ENCODE data around the gene NCOA7. TPM values are rescaled to one million over a fixed set of nuclear protein-coding genes. Genes with fewer than 3 reads are reported as not detected.
"Not testable (repeated sequence)": the region's sequence is repeated elsewhere in the genome, so short reads cannot be mapped to it uniquely, and the experiment has no call there.

Gene NCOA7
- total and polyA plus RNA-seq, 5 donors from 2014 or later: 12.6 to 41.9 (median 14.3) TPM

DNA sequence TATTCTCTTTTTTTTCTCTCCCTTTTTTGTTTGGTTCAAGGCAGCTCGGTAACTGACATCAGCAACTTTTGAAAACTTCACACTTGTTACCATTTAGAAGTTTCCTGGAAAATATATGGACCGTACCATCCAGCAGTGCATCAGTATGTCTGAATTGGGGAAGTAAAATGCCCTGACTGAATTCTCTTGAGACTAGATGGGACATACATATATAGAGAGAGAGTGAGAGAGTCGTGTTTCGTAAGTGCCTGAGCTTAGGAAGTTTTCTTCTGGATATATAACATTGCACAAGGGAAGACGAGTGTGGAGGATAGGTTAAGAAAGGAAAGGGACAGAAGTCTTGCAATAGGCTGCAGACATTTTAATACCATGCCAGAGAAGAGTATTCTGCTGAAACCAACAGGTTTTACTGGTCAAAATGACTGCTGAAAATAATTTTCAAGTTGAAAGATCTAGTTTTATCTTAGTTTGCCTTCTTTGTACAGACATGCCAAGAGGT lies 30.8 kb upstream of the NCOA7 start:
- Mint-ChIP-seq H3K36me3 (no peaks in the 10 kb centered on the region), H3K4me1 (peaks cover 0 to 3% (median 1%) of the 10 kb centered on the region in 4 donors), H3K27me3 (peaks cover 61% of the 10 kb centered on the region), H3K27ac (no peak overlapping the region), H3K9me3 (peaks cover 0 to 3% (median 0%) of the 10 kb centered on the region in 7 donors), H3K4me3 (no peak overlapping the region)
- Histone ChIP-seq H3K4me1 (ENCODE audit: control insufficient read depth, insufficient read depth, low read length, poor library complexity, severe bottlenecking) (no peaks in the 10 kb centered on the region), H3K27me3 (ENCODE audit: control insufficient read depth, insufficient read depth, low read length) (peaks cover 59% of the 10 kb centered on the region), H3K36me3 (ENCODE audit: control insufficient read depth, insufficient read depth, low read length) (no peaks in the 10 kb centered on the region), H3K27ac (ENCODE audit: insufficient read depth, low read length, poor library complexity, severe bottlenecking) (no peak overlapping the region), H3K9me3 (ENCODE audit: control insufficient read depth in 2 of 2, low read length in 2 of 2) (no peaks in the 10 kb centered on the region), H3K4me3 (ENCODE audit: low read depth, low read length) (no peak overlapping the region)
- DNase-seq (no peak), ATAC-seq (ENCODE audit: low read depth in 2 of 2) (no peak)

DNA sequence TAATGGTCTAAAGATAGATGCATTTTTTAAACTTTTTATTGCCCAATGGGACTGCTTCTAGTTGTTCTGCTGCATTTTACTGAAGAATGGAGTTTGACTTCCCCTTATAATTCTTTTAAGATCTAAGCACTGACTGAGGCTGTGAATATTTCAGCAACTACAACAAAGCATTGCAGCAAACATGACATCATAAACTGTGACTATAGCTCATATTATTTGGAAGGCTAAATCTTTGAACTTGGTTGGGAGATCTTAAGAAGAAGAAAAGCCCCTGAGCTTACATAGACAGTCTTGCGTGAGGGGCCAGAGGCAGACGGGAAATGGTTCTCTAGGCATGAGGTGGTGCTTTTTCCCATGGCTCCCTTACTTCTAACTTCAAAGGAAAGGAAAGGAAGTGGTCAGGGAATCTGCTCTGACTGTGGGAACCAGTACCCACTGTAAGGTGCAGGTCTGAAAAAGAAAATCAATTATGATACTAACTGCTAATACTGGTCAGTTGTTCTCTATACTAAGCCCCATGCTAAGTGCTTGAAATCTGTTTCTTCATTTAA lies 26.6 kb upstream of the NCOA7 start:
- DNase-seq (no peak), ATAC-seq (ENCODE audit: low read depth in 2 of 2) (no peak)
- H3K4me1 ChIP-seq (ENCODE audit: control insufficient read depth, insufficient read depth, low read length, poor library complexity, severe bottlenecking): no peaks in the 10 kb centered on the region
- peaks cover 0 to 3% (median 1%) of the 10 kb centered on the region in 4 donors for H3K4me1 Mint-ChIP-seq
- H3K9me3 ChIP-seq (ENCODE audit: control insufficient read depth in 2 of 2, low read length in 2 of 2): no peaks in the 10 kb centered on the region
- peaks cover 55% of the 10 kb centered on the region for H3K27me3 Mint-ChIP-seq
- no peak overlapping the region for H3K4me3 ChIP-seq (ENCODE audit: low read depth, low read length)
- no peaks in the 10 kb centered on the region for H3K36me3 ChIP-seq (ENCODE audit: control insufficient read depth, insufficient read depth, low read length)
- H3K27me3 ChIP-seq (ENCODE audit: control insufficient read depth, insufficient read depth, low read length): peaks cover 65% of the 10 kb centered on the region
- H3K4me3 Mint-ChIP-seq: no peak overlapping the region
- no peak overlapping the region for H3K27ac ChIP-seq (ENCODE audit: insufficient read depth, low read length, poor library complexity, severe bottlenecking)
- peaks cover 0 to 3% (median 0%) of the 10 kb centered on the region in 7 donors for H3K9me3 Mint-ChIP-seq
- no peak overlapping the region for H3K27ac Mint-ChIP-seq
- H3K36me3 Mint-ChIP-seq: no peaks in the 10 kb centered on the region

DNA sequence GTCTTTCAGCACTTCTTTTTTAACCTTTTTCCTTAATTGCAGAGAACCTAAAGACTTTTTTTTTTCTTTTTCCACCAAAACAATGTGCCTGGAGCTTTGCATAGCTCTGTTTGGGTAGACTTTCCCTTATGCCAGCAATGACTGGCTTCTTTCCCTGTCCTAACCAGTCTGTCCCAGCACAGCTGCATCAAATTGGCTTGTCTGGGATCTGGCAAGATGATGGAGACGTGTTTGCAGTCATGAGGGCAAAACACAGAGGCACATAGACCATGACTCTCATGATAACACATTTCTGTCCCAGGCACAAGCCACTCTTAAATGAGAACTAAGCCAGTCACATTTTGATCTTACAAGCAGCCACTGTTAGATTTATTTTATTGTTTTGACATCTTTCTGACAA lies 24.8 kb upstream of the NCOA7 start:
- peaks cover 47% of the 10 kb centered on the region for H3K27me3 Mint-ChIP-seq
- Histone ChIP-seq H3K36me3 (ENCODE audit: control insufficient read depth, insufficient read depth, low read length) (no peaks in the 10 kb centered on the region), H3K27me3 (ENCODE audit: control insufficient read depth, insufficient read depth, low read length) (peaks cover 51% of the 10 kb centered on the region), H3K4me1 (ENCODE audit: control insufficient read depth, insufficient read depth, low read length, poor library complexity, severe bottlenecking) (no peaks in the 10 kb centered on the region), H3K9me3 (ENCODE audit: control insufficient read depth in 2 of 2, low read length in 2 of 2) (no peaks in the 10 kb centered on the region), H3K4me3 (ENCODE audit: low read depth, low read length) (no peak overlapping the region), H3K27ac (ENCODE audit: insufficient read depth, low read length, poor library complexity, severe bottlenecking) (no peak overlapping the region)
- no peak for DNase-seq
- no peak for ATAC-seq (ENCODE audit: low read depth in 2 of 2)
- H3K9me3 Mint-ChIP-seq: peaks cover 0 to 3% (median 0%) of the 10 kb centered on the region in 7 donors
- H3K4me3 Mint-ChIP-seq: no peak overlapping the region
- H3K36me3 Mint-ChIP-seq: no peaks in the 10 kb centered on the region
- H3K4me1 Mint-ChIP-seq: peaks cover 0 to 6% (median 2%) of the 10 kb centered on the region in 4 donors
- H3K27ac Mint-ChIP-seq: peak overlapping the region in 1 of 3 donors; percentile 25

DNA sequence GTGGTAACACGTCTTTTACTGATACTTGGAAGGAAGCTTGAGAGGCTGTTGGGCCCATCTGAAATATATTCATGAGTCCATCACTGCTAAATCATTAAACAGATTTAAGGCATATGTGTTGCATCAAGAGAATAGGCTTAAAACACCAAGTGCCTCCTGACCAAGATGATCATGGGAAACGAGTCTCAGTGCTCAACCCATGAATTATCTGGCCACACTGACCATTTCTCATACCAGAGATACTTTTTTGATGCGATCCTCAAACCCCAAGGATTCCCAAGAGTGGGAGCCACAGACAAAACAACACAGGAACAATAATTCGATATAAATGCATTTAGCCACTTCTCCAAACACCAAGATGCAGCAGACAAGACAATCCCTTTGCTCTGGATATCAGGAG lies 24.1 kb upstream of the NCOA7 start:
- Mint-ChIP-seq H3K4me3 (no peak overlapping the region), H3K9me3 (peaks cover 0 to 2% (median 0%) of the 10 kb centered on the region in 7 donors), H3K27ac (no peak overlapping the region), H3K27me3 (peaks cover 43% of the 10 kb centered on the region), H3K36me3 (no peaks in the 10 kb centered on the region), H3K4me1 (peaks cover 0 to 6% (median 2%) of the 10 kb centered on the region in 4 donors)
- Histone ChIP-seq H3K9me3 (ENCODE audit: control insufficient read depth in 2 of 2, low read length in 2 of 2) (no peaks in the 10 kb centered on the region), H3K27me3 (ENCODE audit: control insufficient read depth, insufficient read depth, low read length) (peaks cover 45% of the 10 kb centered on the region), H3K36me3 (ENCODE audit: control insufficient read depth, insufficient read depth, low read length) (no peaks in the 10 kb centered on the region), H3K27ac (ENCODE audit: insufficient read depth, low read length, poor library complexity, severe bottlenecking) (no peak overlapping the region), H3K4me1 (ENCODE audit: control insufficient read depth, insufficient read depth, low read length, poor library complexity, severe bottlenecking) (no peaks in the 10 kb centered on the region), H3K4me3 (ENCODE audit: low read depth, low read length) (no peak overlapping the region)
- ATAC-seq (ENCODE audit: low read depth in 2 of 2): no peak
- DNase-seq: no peak

DNA sequence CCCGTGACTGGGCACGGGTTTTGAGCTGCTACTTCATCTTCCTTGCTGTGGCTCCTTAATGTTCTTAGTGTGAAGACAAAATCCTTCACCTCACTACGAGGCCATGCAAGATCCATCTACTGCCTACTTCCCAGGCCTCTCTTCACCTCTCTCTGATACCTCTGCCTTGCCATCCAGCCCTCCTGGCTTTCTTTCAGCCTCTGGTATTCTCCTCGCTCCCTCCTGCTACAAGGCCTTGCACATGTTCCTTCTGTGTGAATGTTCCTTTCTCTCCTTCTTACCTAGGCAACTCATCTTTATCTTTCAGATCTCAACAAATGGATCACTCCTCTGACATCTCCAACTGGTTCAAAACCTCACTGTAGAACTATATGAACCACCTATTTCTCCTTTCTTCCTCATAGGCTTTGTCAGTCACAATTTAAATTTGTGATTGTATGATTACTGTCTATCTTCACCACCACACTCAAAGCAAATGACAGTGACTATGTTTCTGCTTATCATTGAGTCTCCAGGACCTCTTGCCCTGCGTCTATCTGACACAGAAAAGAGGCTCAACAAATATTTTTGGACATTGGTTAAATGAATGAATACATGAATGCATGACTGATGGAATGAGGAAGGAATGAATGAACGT lies 21.5 kb upstream of the NCOA7 start:
- H3K27ac ChIP-seq (ENCODE audit: insufficient read depth, low read length, poor library complexity, severe bottlenecking): no peak overlapping the region
- H3K27me3 ChIP-seq (ENCODE audit: control insufficient read depth, insufficient read depth, low read length): peaks cover 33% of the 10 kb centered on the region
- no peak overlapping the region for H3K4me3 ChIP-seq (ENCODE audit: low read depth, low read length)
- H3K9me3 Mint-ChIP-seq: no peaks in the 10 kb centered on the region
- H3K4me1 Mint-ChIP-seq: peaks cover 0 to 3% (median under 1%) of the 10 kb centered on the region in 4 donors
- no peaks in the 10 kb centered on the region for H3K36me3 ChIP-seq (ENCODE audit: control insufficient read depth, insufficient read depth, low read length)
- H3K9me3 ChIP-seq (ENCODE audit: control insufficient read depth in 2 of 2, low read length in 2 of 2): no peaks in the 10 kb centered on the region
- H3K27ac Mint-ChIP-seq: no peak overlapping the region
- ATAC-seq (ENCODE audit: low read depth in 2 of 2) (no peak), DNase-seq (no peak)
- H3K4me3 Mint-ChIP-seq: no peak overlapping the region
- H3K36me3 Mint-ChIP-seq: no peaks in the 10 kb centered on the region
- peaks cover 31% of the 10 kb centered on the region for H3K27me3 Mint-ChIP-seq
- no peaks in the 10 kb centered on the region for H3K4me1 ChIP-seq (ENCODE audit: control insufficient read depth, insufficient read depth, low read length, poor library complexity, severe bottlenecking)

DNA sequence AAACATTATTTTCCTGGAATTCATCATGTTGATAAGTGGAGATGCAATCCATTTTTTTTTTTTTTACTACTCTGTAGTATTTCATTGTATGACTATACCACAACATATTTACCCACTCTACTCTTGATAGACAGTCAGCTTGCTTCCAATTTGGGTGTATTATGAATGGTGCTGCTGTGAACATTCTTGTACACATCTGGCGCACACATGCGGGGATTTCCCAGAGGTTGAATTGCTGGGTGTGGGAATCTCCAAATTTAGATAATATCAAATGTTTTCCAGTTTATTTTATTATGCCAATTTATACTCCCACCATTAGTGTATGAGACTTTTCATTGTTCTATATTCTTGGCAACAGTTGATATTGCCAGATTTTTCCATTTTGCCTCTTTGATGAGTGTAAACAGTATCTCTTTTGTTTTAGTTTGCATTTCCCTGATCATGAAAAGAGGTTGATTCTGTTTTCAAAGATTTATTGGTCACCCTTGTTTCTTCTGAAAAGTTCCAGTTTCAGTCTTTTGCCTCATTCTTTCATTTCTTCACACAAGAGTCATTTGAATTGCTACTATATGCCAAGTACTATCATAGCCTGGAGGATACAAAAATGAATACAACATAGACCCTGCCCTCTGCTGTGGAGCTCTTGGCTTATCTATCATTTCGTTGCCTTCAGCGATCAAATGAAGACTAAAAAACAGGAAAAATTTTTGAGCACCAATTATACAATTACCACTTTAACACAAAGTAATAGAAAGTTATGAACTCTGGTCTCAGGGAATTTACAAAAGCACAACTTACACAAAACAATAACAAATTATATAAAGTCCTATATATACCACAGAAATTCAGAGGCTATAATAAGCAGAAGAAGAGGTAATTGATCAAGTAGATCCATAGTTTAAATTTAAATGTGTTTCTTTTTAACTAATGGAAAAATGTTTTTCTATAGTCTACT lies 17.1 kb upstream of the NCOA7 start:
- Histone ChIP-seq H3K4me1 (ENCODE audit: control insufficient read depth, insufficient read depth, low read length, poor library complexity, severe bottlenecking) (no peaks in the 10 kb centered on the region), H3K27ac (ENCODE audit: insufficient read depth, low read length, poor library complexity, severe bottlenecking) (no peak overlapping the region), H3K36me3 (ENCODE audit: control insufficient read depth, insufficient read depth, low read length) (no peaks in the 10 kb centered on the region), H3K9me3 (ENCODE audit: control insufficient read depth in 2 of 2, low read length in 2 of 2) (no peaks in the 10 kb centered on the region), H3K4me3 (ENCODE audit: low read depth, low read length) (no peak overlapping the region), H3K27me3 (ENCODE audit: control insufficient read depth, insufficient read depth, low read length) (peaks cover 10% of the 10 kb centered on the region)
- Mint-ChIP-seq H3K4me3 (no peak overlapping the region), H3K9me3 (peaks cover 0 to 2% (median 0%) of the 10 kb centered on the region in 7 donors), H3K4me1 (peaks cover 5 to 16% (median 8%) of the 10 kb centered on the region in 4 donors), H3K27me3 (peaks cover 31% of the 10 kb centered on the region), H3K36me3 (no peaks in the 10 kb centered on the region), H3K27ac (no peak overlapping the region)
- DNase-seq: no peak
- no peak for ATAC-seq (ENCODE audit: low read depth in 2 of 2)

DNA sequence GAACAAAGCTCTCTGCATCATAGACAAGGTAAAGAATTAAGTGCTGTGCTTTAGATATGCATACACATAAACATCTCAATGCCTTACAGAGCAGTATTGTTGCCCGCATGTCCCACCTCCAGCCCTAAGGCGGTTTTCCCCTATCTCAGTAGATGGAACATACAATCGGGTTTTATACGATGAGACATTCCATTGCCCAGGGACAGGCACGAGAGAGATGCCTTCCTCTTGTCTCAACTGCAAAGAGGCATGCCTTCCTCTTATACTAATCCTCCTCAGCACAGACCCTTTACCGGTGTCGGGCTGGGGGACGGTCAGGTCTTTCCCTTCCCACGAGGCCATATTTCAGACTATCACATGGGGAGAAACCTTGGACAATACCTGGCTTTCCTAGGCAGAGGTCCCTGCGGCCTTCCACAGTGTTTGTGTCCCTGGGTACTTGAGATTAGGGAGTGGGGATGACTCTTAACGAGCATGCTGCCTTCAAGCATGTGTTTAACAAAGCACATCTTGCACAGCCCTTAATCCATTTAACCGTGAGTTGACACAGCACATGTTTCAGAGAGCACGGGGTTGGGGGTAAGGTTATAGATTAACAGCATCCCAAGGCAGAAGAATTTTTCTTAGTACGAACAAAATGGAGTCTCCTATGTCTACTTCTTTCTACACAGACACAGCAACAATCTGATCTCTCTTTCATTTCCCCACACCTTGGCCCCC lies 14.5 kb upstream of the NCOA7 start:
- H3K36me3 ChIP-seq (ENCODE audit: control insufficient read depth, insufficient read depth, low read length); DNase-seq; H3K4me1 ChIP-seq (ENCODE audit: control insufficient read depth, insufficient read depth, low read length, poor library complexity, severe bottlenecking); ATAC-seq (ENCODE audit: low read depth in 2 of 2); H3K27ac Mint-ChIP-seq; H3K4me3 ChIP-seq (ENCODE audit: low read depth, low read length); H3K27ac ChIP-seq (ENCODE audit: insufficient read depth, low read length, poor library complexity, severe bottlenecking); H3K9me3 Mint-ChIP-seq; H3K36me3 Mint-ChIP-seq; H3K27me3 ChIP-seq (ENCODE audit: control insufficient read depth, insufficient read depth, low read length); H3K9me3 ChIP-seq (ENCODE audit: control insufficient read depth in 2 of 2, low read length in 2 of 2): not testable (repeated sequence)
- H3K27me3 Mint-ChIP-seq: peaks cover 22% of the 10 kb centered on the region
- H3K4me3 Mint-ChIP-seq: peak overlapping the region in 1 of 4 donors; percentile 39
- peaks cover 5 to 16% (median 8%) of the 10 kb centered on the region in 4 donors for H3K4me1 Mint-ChIP-seq

All from CD4-positive, CD25-positive, alpha-beta regulatory T cell (primary cell).